Nephron (organoid): Measurements from ENCODE around the gene AQP2.
A peak's percentile ranks its signal among the peaks of the same experiment; 100 is the strongest.

Source experiments
- H3K27ac Mint-ChIP-seq, 3 experiments: 2 replicates each; pipeline ENCODE4 v1.8.0; 2020; ENCODE audit warnings: mixed read lengths in 3 of 3, mild to moderate bottlenecking in 2 of 3, moderate library complexity in 1 of 3
- H3K27me3 Mint-ChIP-seq: 2 replicates; pipeline ENCODE4 v1.8.0; 2021; ENCODE audit warnings: low read depth, mild to moderate bottlenecking, moderate library complexity, mixed read lengths
- H3K36me3 Mint-ChIP-seq: 2 replicates; pipeline ENCODE4 v1.8.0; 2020; ENCODE audit warnings: low read depth, mixed read lengths
- H3K4me1 Mint-ChIP-seq: 2 replicates; pipeline ENCODE4 v1.8.0; 2020; ENCODE audit warnings: mixed read lengths
- H3K4me3 Mint-ChIP-seq, 3 experiments: 2 replicates each; pipeline ENCODE4 v1.8.0; 2020; ENCODE audit warnings: mild to moderate bottlenecking in 3 of 3, mixed read lengths in 3 of 3, moderate library complexity in 2 of 3
- H3K9me3 Mint-ChIP-seq: 2 replicates; pipeline ENCODE4 v1.8.0; 2020; ENCODE audit warnings: mixed read lengths
- TF ChIP-seq, protein P1 (sequence below), 3 experiments: fragments of 200-600 bp; sonication (generic); IDR thresholded peaks; one replicate each; pipeline ENCODE4 v1.5.0; 2021; ENCODE audit warnings: antibody characterized with exemption in 3 of 3; ENCODE audit not compliant: unreplicated experiment in 3 of 3

Gene AQP2

DNA sequence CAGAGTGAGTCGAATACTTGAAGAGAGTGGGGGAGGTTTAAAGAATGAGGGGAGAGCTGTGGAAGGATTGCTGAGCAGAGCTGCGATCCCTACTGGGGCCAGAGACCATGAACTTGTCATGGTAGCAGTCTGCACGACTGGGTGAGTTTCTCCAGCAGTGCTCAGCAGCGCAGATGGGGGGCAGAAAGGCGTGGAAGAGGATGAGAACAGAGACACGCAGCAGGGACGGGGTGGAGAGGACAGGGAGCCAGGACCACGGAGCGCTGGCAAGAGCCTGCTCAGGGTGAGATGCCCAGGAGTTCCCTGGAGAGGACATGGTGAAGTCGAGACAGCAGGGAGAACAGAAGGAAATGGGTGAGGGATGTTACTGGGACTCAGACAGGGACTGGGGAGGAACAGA is 20.1 kb downstream of the AQP2 start:
- H3K4me1 Mint-ChIP-seq = peaks cover 8% of the 10 kb centered on the region

DNA sequence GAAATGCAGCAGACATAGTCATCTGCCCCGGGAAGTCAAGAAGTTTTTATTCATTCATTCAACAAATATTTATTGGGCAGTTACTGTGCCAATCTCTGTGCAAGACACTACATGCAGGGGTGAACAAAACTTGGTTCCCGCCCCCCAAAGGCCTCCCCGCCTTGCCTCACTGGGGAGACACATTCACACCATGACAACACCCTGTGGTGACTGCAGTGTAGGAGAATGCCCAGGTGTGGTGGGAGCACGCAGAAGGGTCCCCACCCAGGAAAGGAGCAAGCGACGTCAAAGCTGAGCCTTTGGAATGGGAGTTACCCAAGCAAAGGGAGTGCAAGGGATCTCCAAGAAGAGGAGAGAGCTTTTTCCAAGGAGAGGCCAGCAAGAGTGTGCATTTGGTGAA is 20.6 kb downstream of the AQP2 start:
- Mint-ChIP-seq H3K27me3 (peaks cover 23% of the 10 kb centered on the region), H3K4me3 (no peak overlapping the region), H3K36me3 (no peaks in the 10 kb centered on the region), H3K4me1 (peaks cover 8% of the 10 kb centered on the region), H3K9me3 (no peaks in the 10 kb centered on the region), H3K27ac (no peak overlapping the region)
- TF ChIP-seq, protein P1, sequence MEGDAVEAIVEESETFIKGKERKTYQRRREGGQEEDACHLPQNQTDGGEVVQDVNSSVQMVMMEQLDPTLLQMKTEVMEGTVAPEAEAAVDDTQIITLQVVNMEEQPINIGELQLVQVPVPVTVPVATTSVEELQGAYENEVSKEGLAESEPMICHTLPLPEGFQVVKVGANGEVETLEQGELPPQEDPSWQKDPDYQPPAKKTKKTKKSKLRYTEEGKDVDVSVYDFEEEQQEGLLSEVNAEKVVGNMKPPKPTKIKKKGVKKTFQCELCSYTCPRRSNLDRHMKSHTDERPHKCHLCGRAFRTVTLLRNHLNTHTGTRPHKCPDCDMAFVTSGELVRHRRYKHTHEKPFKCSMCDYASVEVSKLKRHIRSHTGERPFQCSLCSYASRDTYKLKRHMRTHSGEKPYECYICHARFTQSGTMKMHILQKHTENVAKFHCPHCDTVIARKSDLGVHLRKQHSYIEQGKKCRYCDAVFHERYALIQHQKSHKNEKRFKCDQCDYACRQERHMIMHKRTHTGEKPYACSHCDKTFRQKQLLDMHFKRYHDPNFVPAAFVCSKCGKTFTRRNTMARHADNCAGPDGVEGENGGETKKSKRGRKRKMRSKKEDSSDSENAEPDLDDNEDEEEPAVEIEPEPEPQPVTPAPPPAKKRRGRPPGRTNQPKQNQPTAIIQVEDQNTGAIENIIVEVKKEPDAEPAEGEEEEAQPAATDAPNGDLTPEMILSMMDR (IDR thresholded peaks at IDR 0.05; ENCODE audit: unreplicated experiment in 3 of 3) = no peak

More for the DNA sequence above, 20.1 kb downstream of the AQP2 start:
- Mint-ChIP-seq H3K4me3 (no peak overlapping the region), H3K27me3 (peaks cover 26% of the 10 kb centered on the region), H3K9me3 (no peaks in the 10 kb centered on the region), H3K27ac (no peak overlapping the region), H3K36me3 (no peaks in the 10 kb centered on the region)
- TF ChIP-seq, protein P1 (IDR thresholded peaks at IDR 0.05; ENCODE audit: unreplicated experiment in 3 of 3) = no peak

DNA sequence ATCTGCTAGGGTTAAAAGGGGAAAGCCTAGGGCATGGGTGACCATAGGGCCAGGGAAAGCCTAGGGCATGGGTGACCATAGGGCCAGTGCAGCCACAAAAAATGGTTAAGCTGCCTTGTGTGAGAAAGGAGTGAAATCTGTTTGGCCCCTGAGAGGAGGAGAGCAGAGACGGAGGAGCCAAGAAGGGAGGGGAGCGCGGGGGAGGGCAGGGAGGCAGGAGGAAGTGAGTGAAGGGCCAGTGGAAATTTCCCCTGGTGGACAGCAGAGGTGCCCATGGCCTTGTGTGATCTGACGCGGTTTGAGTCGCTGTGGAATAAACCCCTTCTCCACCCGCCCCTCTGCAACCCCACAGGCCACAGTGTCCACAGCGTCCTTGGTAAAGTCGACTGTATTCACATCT is 21.6 kb downstream of the AQP2 start:
- Mint-ChIP-seq H3K4me3 (peak overlapping the region in 1 of 3 experiments; percentile 12), H3K36me3 (no peaks in the 10 kb centered on the region), H3K4me1 (peaks cover 8% of the 10 kb centered on the region), H3K9me3 (no peaks in the 10 kb centered on the region), H3K27ac (peak overlapping the region in 2 of 3 experiments; percentile 65 to 91), H3K27me3 (peaks cover 17% of the 10 kb centered on the region)
- TF ChIP-seq, protein P1 (IDR thresholded peaks at IDR 0.05; ENCODE audit: unreplicated experiment in 3 of 3) = no peak

DNA sequence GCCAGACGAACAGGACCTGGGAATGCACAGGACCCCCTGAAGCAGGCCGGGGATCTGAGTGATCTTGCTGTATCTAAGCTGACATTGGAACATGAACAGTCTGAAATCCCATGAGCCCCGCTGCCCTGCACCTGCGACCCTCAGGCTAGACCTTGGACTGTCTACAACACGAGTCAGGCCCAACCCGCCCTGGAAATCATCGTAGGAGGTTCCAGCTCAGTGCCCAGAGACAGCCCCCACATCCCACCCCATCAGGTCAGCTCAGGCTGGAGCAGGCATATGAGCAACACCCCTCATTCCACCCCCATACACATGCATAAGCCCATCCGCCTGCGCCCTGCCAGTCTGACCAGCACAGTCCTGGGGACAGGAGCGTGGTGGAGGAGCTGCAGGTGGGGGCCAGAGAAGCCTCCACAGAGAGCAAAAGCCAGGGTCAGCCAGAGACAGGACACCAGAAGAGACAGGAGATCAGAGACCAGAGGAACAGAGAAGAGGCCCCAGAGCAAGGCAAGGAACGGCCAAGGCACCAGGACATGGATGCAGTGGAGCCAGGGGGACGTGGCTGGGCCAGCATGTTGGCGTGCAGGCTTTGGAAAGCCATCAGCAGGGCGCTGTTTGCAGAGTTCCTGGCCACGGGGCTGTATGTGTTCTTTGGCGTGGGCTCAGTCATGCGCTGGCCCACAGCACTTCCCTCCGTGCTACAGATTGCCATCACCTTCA is 22.3 kb downstream of the AQP2 start, which contains the start of gene AQP6:
Gene AQP6 (plus strand): TSS at position 307 of the 720 bp plus-strand sequence. CDS start 227 bp downstream, at position 534.
- Mint-ChIP-seq H3K27ac (peak within 1 kb of the TSS in 2 of 3 experiments; percentile 65 to 91), H3K36me3 (no peaks in the 10 kb centered on the region), H3K4me1 (peaks cover 8% of the 10 kb centered on the region), H3K4me3 (peak within 1 kb of the TSS in 2 of 3 experiments; percentile 69 to 82), H3K27me3 (peaks cover 11% of the 10 kb centered on the region), H3K9me3 (no peaks in the 10 kb centered on the region)
- TF ChIP-seq, protein P1 (IDR thresholded peaks at IDR 0.05; ENCODE audit: unreplicated experiment in 3 of 3) = no peak

DNA sequence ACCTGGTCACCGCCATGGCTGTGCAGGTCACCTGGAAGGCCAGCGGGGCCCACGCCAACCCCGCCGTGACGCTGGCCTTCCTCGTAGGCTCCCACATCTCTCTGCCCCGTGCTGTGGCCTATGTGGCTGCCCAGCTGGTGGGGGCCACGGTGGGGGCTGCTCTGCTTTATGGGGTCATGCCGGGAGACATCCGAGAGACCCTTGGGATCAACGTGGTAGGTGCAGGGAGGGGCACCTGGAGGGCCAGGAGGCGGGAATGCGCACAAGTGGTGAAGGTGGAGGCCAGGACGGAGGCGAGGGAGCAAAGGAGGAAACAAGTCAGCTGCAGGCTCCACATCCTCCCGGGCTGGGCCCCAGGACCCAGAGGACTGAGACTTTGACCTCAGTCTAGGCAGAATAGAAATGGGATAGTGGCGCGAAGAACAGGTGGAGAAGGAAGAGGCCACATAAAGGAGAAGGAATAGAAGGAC is 22.9 kb downstream of the AQP2 start:
- Mint-ChIP-seq H3K4me3 (peak overlapping the region in 1 of 3 experiments; percentile 40), H3K27ac (peak overlapping the region in 1 of 3 experiments; percentile 48), H3K27me3 (peaks cover 11% of the 10 kb centered on the region), H3K4me1 (peaks cover 13% of the 10 kb centered on the region), H3K9me3 (no peaks in the 10 kb centered on the region), H3K36me3 (no peaks in the 10 kb centered on the region)
- TF ChIP-seq, protein P1 (IDR thresholded peaks at IDR 0.05; ENCODE audit: unreplicated experiment in 3 of 3) = no peak
